HEK293T (cell line): Measurements from ENCODE around the gene COX10.

Source experiments
- CTCF ChIA-PET: fragments of 350-600 bp; formaldehyde crosslinking; extraction: SDS; loops from one replicate; lab custom pipeline; 2021; ENCODE audit warnings: antibody characterized with exemption, inconsistent platforms; lab: Yijun Ruan, JAX
- POLR2A ChIA-PET: fragments of 350-600 bp; formaldehyde crosslinking; extraction: SDS; loops from one replicate; lab custom pipeline; 2020; ENCODE audit warnings: antibody characterized with exemption, inconsistent platforms; lab: Yijun Ruan, JAX
- DNase-seq: peaks from one replicate; pipeline ENCODE4 v3.0.0; 2012; ENCODE audit warnings: mixed read lengths; ENCODE audit errors: extremely low spot score
- ARNT ChIP-seq: fragments of 450-650 bp; IDR thresholded peaks from 2 replicates; pipeline ENCODE4 v1.6.1; 2017; ENCODE audit warnings: mild to moderate bottlenecking
- BHLHE40 ChIP-seq: fragments of 450-650 bp; IDR thresholded peaks from 2 replicates; pipeline ENCODE4 v1.6.1; 2016; ENCODE audit warnings: mild to moderate bottlenecking, moderate library complexity, borderline replicate concordance
- CTBP1 ChIP-seq: fragments of 450-650 bp; IDR thresholded peaks from 2 replicates; pipeline ENCODE4 v1.6.1; 2016; ENCODE audit warnings: borderline replicate concordance
- ELF4 ChIP-seq: fragments of 450-650 bp; IDR thresholded peaks from 2 replicates; pipeline ENCODE4 v1.6.1; 2017; ENCODE audit warnings: antibody characterized with exemption
- FOXA1 ChIP-seq: fragments of 450-650 bp; IDR thresholded peaks from 2 replicates; pipeline ENCODE4 v1.6.1; 2016; ENCODE audit warnings: mild to moderate bottlenecking
- FOXK2 ChIP-seq: fragments of 450-650 bp; IDR thresholded peaks from 2 replicates; pipeline ENCODE4 v1.6.1; 2016; ENCODE audit warnings: mild to moderate bottlenecking
- FOXM1 ChIP-seq: fragments of 450-650 bp; IDR thresholded peaks from 2 replicates; pipeline ENCODE4 v1.6.1; 2017; ENCODE audit warnings: mild to moderate bottlenecking, borderline replicate concordance
- HDGF ChIP-seq: fragments of 450-650 bp; IDR thresholded peaks from 2 replicates; pipeline ENCODE4 v1.6.1; 2017; ENCODE audit warnings: antibody characterized with exemption, borderline replicate concordance
- L3MBTL2 ChIP-seq: fragments of 450-650 bp; conservative IDR thresholded peaks from 2 replicates; pipeline ENCODE4 v1.6.1; 2016; ENCODE audit warnings: mild to moderate bottlenecking
- LEF1 ChIP-seq: fragments of 450-650 bp; IDR thresholded peaks from 2 replicates; pipeline ENCODE4 v1.6.1; 2017; ENCODE audit warnings: mild to moderate bottlenecking, borderline replicate concordance
- NFRKB ChIP-seq: fragments of 450-650 bp; IDR thresholded peaks from 2 replicates; pipeline ENCODE4 v1.6.1; 2016; ENCODE audit warnings: mild to moderate bottlenecking, moderate library complexity
- SP1 ChIP-seq: fragments of 450-650 bp; IDR thresholded peaks from 2 replicates; pipeline ENCODE4 v1.6.1; 2017
- SUZ12 ChIP-seq: fragments of 450-650 bp; IDR thresholded peaks from 2 replicates; pipeline ENCODE4 v1.6.1; 2016; ENCODE audit warnings: mild to moderate bottlenecking
- TARDBP ChIP-seq: fragments of 450-650 bp; IDR thresholded peaks from 2 replicates; pipeline ENCODE4 v1.6.1; 2016
- ZNF384 ChIP-seq: fragments of 450-650 bp; IDR thresholded peaks from 2 replicates; pipeline ENCODE4 v1.6.1; 2016
- TF ChIP-seq, protein P1 (sequence below): fragments of 450-650 bp; IDR thresholded peaks from 2 replicates; pipeline ENCODE4 v1.6.1; 2016

COX10 gene

DNA sequence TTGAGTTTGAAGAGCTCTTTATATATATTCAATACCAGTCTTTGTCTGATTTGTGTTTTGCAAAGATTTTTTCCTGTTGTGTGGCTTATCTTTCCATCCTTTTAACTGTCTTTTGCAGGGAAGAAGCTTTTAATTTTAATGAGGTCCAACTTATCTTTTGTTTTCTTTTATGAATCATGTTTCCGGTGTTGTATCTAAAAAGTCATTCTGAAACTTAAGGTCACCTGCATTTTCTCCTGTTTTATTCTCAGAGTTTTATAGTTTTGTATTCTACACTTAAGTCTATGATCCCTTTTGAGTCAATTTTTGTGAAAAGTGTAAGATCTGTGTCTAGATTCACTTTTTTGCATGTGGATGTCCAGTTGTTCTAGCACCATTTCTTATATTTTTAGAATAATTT is 24.6 kb upstream of the COX10 start:
- CTCF ChIA-PET = no interaction called here
- no peak for DNase-seq
- TF ChIP-seq ARNT = no peak
- TF ChIP-seq BHLHE40 = no peak
- POLR2A ChIA-PET = no interaction called here

DNA sequence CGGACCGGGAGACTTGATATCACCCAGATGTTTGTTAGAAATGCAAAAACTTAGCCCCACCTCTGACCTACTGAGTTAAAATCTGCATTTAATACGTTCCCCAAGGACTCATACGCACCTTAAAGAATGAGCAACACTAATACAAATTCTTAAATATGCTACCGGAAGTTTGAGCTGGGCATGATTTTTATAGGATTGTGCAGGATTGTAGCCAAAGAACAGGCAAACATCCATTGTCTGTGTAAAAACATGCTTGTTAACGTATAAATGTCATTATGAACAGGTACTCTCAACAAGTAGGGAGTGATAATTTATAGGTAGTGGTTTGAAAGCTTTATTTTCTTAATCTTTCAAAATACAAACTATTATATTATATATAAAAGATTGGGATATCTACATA is 22.3 kb upstream of the COX10 start:
- TF ChIP-seq, protein P1, sequence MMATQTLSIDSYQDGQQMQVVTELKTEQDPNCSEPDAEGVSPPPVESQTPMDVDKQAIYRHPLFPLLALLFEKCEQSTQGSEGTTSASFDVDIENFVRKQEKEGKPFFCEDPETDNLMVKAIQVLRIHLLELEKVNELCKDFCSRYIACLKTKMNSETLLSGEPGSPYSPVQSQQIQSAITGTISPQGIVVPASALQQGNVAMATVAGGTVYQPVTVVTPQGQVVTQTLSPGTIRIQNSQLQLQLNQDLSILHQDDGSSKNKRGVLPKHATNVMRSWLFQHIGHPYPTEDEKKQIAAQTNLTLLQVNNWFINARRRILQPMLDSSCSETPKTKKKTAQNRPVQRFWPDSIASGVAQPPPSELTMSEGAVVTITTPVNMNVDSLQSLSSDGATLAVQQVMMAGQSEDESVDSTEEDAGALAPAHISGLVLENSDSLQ = no peak
- TF ChIP-seq SUZ12 (no peak), SP1 (no peak), BHLHE40 (no peak), FOXA1 (no peak), L3MBTL2 (no peak), ELF4 (no peak), NFRKB (no peak), HDGF (no peak), CTBP1 (no peak), ARNT (no peak), LEF1 (no peak), FOXM1 (no peak), ZNF384 (no peak), TARDBP (no peak), FOXK2 (no peak)
- CTCF ChIA-PET = no interaction called here
- no peak for DNase-seq
- POLR2A ChIA-PET = no interaction called here

DNA sequence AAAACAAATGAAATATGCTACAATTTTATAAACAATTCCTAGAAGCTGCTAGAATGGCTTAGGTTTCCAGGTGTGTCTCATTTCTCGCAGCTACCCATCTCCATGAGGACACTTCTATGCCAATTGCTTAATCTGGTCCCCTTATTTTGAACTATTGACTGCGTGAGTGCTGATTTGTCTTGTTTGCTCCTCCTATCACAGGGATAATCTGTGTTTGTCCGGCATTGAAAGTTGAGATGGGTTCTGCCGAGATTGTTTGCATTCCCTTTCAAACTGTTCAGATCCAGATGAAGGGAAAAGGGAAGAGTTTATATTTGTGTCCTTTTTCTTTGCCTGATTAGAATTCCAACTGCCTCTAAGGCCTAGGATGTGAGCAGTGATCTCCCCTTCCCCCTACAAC is 21.7 kb upstream of the COX10 start:
- POLR2A ChIA-PET = no interaction called here
- no peak for DNase-seq
- TF ChIP-seq FOXM1 (no peak), ARNT (no peak)
- CTCF ChIA-PET = no interaction called here

DNA sequence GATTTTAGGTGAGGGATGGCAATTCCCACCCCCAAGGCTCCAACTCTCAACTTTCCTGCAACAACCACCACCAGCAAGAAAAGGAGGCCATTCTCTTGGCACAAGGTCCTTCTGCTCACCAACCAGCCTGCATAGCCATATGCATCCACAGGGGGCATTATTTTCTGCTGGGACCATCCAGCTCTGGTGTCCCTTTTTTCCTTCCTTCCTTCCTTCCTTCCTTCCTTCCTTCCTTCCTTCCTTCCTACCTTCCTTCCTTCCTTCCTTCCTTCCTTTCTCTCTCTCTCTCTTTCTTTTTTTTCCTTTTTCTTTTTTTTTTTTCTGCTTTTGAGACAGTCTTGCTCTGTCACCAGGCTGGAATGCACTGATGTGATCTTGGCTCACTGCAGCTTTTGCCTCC is 21.1 kb upstream of the COX10 start:
- peak; percentile 54 for DNase-seq
- POLR2A ChIA-PET = no interaction called here
- TF ChIP-seq FOXA1 = no peak
- TF ChIP-seq TARDBP = no peak
- no peak for TF ChIP-seq FOXM1
- no peak for TF ChIP-seq ZNF384
- TF ChIP-seq FOXK2 = no peak
- TF ChIP-seq L3MBTL2 = no peak
- CTCF ChIA-PET = no interaction called here

DNA sequence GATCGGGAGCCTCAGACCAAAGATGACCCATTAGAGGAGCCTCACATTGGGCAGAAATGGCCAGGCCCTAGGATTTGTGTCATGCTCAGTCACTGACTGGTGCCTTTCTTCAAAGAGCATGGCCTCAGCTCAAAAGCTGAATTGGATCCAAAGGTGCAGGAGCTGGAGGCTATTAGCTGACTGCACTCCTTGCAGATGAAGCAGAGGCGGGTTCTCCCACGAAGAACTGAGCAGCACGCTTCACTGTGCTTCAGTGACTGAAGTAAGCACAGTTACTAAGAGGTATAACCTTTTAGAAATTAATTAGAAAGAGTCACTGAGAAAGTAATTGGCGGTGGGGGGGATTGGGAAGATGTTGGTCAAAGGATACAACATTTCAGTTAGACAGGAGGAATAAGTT is 18.7 kb upstream of the COX10 start:
- CTCF ChIA-PET = interaction anchor here (0.6 kb wide), 1 partner anchor 495 kb away, joined by 6 read pairs; no protein-coding TSS in a partner anchor
- POLR2A ChIA-PET = no interaction called here
- DNase-seq = no peak
- TF ChIP-seq FOXK2 = no peak
- no peak for TF ChIP-seq CTBP1

DNA sequence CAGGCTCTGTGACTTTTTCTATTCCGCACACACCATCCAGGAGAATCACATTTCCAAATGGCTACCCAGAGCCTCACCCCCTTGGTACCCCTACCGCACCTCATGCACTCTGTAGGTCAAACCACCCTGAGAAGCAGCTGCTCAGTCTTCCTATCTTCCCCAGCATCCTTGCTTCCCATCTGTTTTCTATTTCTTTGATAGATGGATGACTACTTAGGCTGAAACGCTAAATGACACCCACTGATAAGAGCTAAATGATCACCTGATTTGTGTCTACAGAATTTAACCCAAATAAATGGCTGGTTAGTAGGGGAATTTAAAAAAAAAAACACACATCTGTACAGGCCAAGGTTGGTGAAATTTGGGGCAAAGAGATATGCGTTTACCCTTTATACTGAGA is 17.6 kb upstream of the COX10 start:
- no peak for TF ChIP-seq NFRKB
- TF ChIP-seq CTBP1 = no peak
- TF ChIP-seq FOXK2 = no peak
- no peak for TF ChIP-seq ARNT
- TF ChIP-seq HDGF = no peak
- no peak for TF ChIP-seq FOXA1
- no peak for TF ChIP-seq BHLHE40
- TF ChIP-seq L3MBTL2 = no peak
- TF ChIP-seq ELF4 = no peak
- TF ChIP-seq ZNF384 = no peak
- TF ChIP-seq FOXM1 = no peak
- TF ChIP-seq SP1 = no peak
- no peak for TF ChIP-seq TARDBP
- TF ChIP-seq, protein P1 = no peak
- no peak for TF ChIP-seq SUZ12
- TF ChIP-seq LEF1 = no peak
- POLR2A ChIA-PET = no interaction called here
- DNase-seq = no peak
- CTCF ChIA-PET = no interaction called here

DNA sequence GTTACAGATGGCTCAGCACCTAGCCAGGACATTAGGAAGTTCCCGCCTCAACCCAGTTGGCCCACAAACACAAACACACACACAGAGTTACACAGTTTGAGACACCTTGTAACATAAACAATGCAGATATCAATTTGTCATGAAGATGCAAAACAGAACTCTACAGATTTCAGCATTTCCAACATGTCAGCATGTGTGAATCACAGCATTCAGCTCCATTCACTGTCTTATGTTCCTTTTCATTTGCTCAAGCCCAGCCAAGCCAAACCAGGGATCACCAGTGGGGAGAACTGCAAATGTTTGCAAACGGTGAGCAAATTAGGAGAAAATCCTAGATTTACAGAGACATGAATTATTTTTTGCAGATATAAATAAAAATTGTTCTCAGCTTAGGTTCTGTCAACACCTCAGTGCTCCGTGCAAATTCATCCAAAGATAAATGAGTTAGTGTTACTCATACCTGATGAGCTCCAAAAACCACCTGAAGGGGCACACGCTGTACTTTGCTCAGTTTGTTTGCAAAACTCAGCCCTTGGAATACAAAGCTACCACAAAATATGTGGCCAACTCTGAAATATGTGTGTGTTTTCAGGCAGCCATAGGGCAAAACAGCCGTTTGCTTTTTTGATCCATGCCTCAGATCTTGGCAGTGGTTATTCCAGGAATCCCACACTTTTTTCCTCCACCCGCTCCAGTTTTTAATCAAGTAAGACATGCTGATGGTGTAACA is 16.3 kb upstream of the COX10 start:
- POLR2A ChIA-PET = no interaction called here
- CTCF ChIA-PET = no interaction called here
- no peak for DNase-seq
- TF ChIP-seq FOXK2 (no peak), L3MBTL2 (no peak)

DNA sequence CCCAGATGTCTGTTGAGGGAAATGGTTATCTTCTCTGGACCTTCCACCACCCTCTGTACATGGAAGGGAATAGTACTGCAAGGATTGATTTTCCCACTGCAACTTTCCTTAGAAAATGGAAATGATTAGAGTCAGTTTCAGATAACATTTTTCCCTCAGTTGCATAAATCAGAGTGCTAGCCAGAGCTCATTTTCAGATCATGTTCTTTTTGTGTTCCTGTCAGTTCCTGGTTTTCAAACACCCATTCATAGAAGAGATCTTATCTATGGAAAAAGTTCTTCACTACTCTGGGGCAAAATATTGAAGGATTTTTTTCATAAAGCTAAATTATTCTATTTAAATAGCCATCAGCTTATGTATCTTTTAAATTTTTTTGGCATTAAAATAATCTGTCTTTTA is 11.7 kb upstream of the COX10 start:
- TF ChIP-seq FOXA1 (no peak), SP1 (no peak), FOXK2 (no peak)
- TF ChIP-seq, protein P1 = no peak
- ChIA-PET CTCF (no interaction called here), POLR2A (no interaction called here)
- DNase-seq = no peak
